ENCODE measurements around the gene SERTAD2. TPM values are rescaled to one million over a fixed set of nuclear protein-coding genes. Genes with fewer than 3 reads are reported as not detected.

Gene SERTAD2
- total and polyA plus RNA-seq, 2 donors (not counting 3 experiments of a cell fraction or from before 2014, with no cell fraction given), result 5.5 to 11.2 TPM

DNA sequence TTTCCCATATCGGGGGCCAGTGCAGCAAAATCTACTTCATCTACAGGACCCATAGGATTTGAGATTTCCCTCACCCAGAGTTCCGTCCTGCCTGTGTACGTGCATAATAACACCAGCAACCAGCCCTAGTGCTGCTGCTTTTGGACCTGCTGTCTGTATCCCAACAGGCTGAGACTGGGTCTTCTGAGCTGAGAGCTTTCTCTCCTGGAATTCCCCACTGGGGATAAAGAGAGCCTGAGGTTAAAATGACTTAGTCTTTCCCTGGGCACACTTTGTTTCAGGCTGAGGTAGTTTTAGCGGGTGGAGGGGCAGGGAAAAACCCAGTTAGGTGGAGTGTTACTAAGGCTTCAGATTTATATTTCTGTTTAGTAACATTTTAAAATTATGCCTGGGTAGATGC lies 62.5 kb downstream of the SERTAD2 start:
- Histone ChIP-seq H3K9me3 (replicated peaks; ENCODE audit: control insufficient read depth, insufficient read depth, low read length) (no peaks in the 10 kb centered on the region), H3K36me3 (ENCODE audit: control insufficient read depth in 2 of 2, extremely low read depth in 1 of 2, insufficient read depth in 2 of 2, low read length in 2 of 2) (peaks cover 5 to 6% of the 10 kb centered on the region in 2 experiments), H3K79me2 (ENCODE audit: control insufficient read depth, insufficient read depth, low read length) (no peaks in the 10 kb centered on the region), H3K4me3 (replicated peaks in 1 of 3; ENCODE audit: insufficient read depth in 1 of 3, low read depth in 1 of 3, low read length in 3 of 3) (no peak overlapping the region), H3K27ac (ENCODE audit: insufficient read depth, low read depth, low read length) (no peak overlapping the region), H3K9ac (replicated peaks; ENCODE audit: extremely low read depth, insufficient read depth, low read length) (no peak overlapping the region), H3K27me3 (ENCODE audit: control insufficient read depth in 2 of 2, insufficient read depth in 2 of 2, low read length in 2 of 2) (no peaks in the 10 kb centered on the region), H3K4me1 (ENCODE audit: control insufficient read depth, extremely low read depth, insufficient read depth, low read length) (peaks cover 6% of the 10 kb centered on the region), H4K20me1 (replicated peaks; ENCODE audit: control insufficient read depth, extremely low read depth, insufficient read depth, low read length) (no peaks in the 10 kb centered on the region), H2AFZ (ENCODE audit: low read depth, low read length) (no peak overlapping the region), H3K9me1 (replicated peaks; ENCODE audit: control insufficient read depth, extremely low read depth, insufficient read depth, low read length) (no peaks in the 10 kb centered on the region), H3K4me2 (ENCODE audit: insufficient read depth, low read length) (no peak overlapping the region)
- FAIRE-seq (no peak), DNase-seq (ENCODE audit: low read depth, low spot score) (no peak)
- intact Hi-C loops (cut with micrococcal nuclease), result no loop called here
- dilution Hi-C loops (cut with MboI; ENCODE audit: extremely low pct_ligation_motif_present, low sequenced_read_pairs), result no loop called here
- TF ChIP-seq EZH2 (IDR thresholded peaks at IDR 0.05; ENCODE audit: borderline replicate concordance, low read depth, low read length, severe bottlenecking) (no peak), MYC (IDR thresholded peaks at IDR 0.05; ENCODE audit: low read depth, low read length) (no peak), FOS (IDR thresholded peaks at IDR 0.05; ENCODE audit: borderline replicate concordance, insufficient read depth, low read length) (no peak), POLR2AphosphoS5 (IDR thresholded peaks at IDR 0.05; ENCODE audit: insufficient read depth, low read depth, low read length) (no peak), GATA2 (IDR thresholded peaks at IDR 0.05; ENCODE audit: insufficient read depth, insufficient read length, low read depth, low read length) (no peak), JUN (IDR thresholded peaks at IDR 0.05; ENCODE audit: borderline replicate concordance, insufficient read depth, insufficient read length, low read depth) (no peak), POLR2A (IDR thresholded peaks at IDR 0.05; ENCODE audit: low read depth, low read length) (no peak)
- TF ChIP-seq, protein P1, sequence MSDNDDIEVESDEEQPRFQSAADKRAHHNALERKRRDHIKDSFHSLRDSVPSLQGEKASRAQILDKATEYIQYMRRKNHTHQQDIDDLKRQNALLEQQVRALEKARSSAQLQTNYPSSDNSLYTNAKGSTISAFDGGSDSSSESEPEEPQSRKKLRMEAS (IDR thresholded peaks at IDR 0.05; ENCODE audit: insufficient read depth, insufficient read length), result no peak
- TF ChIP-seq, protein P2, sequence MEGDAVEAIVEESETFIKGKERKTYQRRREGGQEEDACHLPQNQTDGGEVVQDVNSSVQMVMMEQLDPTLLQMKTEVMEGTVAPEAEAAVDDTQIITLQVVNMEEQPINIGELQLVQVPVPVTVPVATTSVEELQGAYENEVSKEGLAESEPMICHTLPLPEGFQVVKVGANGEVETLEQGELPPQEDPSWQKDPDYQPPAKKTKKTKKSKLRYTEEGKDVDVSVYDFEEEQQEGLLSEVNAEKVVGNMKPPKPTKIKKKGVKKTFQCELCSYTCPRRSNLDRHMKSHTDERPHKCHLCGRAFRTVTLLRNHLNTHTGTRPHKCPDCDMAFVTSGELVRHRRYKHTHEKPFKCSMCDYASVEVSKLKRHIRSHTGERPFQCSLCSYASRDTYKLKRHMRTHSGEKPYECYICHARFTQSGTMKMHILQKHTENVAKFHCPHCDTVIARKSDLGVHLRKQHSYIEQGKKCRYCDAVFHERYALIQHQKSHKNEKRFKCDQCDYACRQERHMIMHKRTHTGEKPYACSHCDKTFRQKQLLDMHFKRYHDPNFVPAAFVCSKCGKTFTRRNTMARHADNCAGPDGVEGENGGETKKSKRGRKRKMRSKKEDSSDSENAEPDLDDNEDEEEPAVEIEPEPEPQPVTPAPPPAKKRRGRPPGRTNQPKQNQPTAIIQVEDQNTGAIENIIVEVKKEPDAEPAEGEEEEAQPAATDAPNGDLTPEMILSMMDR (IDR thresholded peaks at IDR 0.05; ENCODE audit: extremely low read depth in 1 of 2, insufficient read depth in 1 of 2, low read depth in 1 of 2, low read length in 2 of 2), result no peak
- POLR2A ChIA-PET, result interaction anchor here (0.7 kb wide), 1 partner anchor 288 kb away, joined by 10 read pairs; no protein-coding TSS in a partner anchor
- no TSS peak for BruUV-seq (replicated peaks)
- CTCF ChIA-PET, result interaction anchor here (1.3 kb wide), 1 partner anchor 27 kb away, joined by 3 read pairs; no protein-coding TSS in a partner anchor

All from endothelial cell of umbilical vein (primary cell).